Choroid plexus epithelial cell (primary cell): ENCODE measurements around the gene DAZAP2.
A peak's percentile ranks its signal among the peaks of the same experiment; 100 is the strongest.

ENCODE experiments used
- DNase-seq: peaks from one replicate; pipeline ENCODE4 v3.0.0-alpha.2; 2010; ENCODE audit warnings: low read depth
- H3K4me3 ChIP-seq: 2 replicates; pipeline ENCODE4 v1.5.1; 2011; ENCODE audit warnings: low read depth, mild to moderate bottlenecking, control low read depth, low read length, moderate library complexity
- CTCF ChIP-seq: conservative IDR thresholded peaks from 2 replicates; pipeline ENCODE4 v1.5.1; 2011; ENCODE audit warnings: low read depth, mild to moderate bottlenecking, control low read depth, inconsistent platforms, low read length, moderate library complexity

Gene DAZAP2

GRCh38 chr12:51238037-51238509 is 553 bp upstream of the DAZAP2 start:
- peak overlapping the region; percentile 100 for H3K4me3 ChIP-seq
- peak; percentile 13 for DNase-seq
- TF ChIP-seq CTCF, result no peak

DNA sequence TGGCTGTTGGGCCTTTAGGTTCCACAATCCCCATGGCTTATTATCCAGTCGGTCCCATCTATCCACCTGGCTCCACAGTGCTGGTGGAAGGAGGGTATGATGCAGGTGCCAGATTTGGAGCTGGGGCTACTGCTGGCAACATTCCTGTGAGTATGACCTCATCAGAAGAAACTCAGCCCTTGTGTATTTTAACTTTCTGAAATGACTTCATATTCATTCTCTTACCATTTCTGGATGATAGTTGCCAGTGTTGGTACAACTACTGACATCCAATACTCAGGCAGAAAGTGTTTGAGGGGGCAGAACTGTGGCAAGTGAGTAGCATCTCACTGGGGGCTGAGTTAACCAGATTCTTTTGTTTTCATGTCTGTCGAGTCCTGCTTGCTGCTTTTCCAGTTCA is 2.3 kb downstream of the DAZAP2 start:
- peak; percentile 35 for DNase-seq
- H3K4me3 ChIP-seq, result no peak overlapping the region
- TF ChIP-seq CTCF, result no peak

GRCh38 chr12:51242120-51242519 is 3.5 kb downstream of the DAZAP2 start:
- H3K4me3 ChIP-seq, result no peak overlapping the region
- no peak for TF ChIP-seq CTCF
- DNase-seq, result no peak

DNA sequence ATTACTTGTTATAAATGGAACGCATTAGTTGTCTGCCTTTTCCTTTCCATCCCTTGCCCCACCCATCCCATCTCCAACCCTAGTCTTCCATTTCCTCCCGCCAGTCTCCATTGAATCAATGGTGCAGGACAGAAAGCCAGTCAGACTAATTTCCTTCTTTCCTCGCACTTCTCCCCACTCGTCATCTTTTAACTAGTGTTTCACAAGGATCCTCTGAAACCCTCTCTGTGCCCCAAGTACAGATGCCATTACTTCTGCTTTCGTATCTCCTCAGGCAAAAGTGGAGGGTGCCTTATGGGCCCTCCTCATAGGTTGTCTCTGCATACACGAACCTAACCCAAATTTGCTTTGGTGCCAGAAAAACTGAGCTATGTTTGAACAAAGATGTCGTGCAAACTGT is 4.2 kb downstream of the DAZAP2 start:
- TF ChIP-seq CTCF, result no peak
- DNase-seq, result no peak
- H3K4me3 ChIP-seq, result no peak overlapping the region

DNA sequence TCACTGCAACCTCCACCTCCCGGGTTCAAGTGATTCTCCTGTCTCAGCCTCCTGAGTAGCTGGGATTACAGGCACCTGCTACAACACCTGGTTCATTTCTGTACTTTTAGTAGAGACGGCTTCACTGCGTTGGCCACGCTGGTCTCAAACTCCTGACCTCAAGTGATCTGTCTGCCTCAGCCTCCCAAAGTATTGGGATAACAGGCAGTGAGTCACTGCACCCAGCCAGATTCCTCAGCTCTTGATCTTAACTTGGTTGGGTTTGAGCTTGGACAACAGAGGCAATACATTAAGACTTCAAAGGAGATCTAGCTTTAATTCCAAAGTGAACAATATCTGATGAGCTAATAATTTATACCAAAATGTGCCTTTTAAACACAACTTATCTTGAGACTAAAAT is 5.6 kb downstream of the DAZAP2 start:
- H3K4me3 ChIP-seq, result no peak overlapping the region
- no peak for TF ChIP-seq CTCF
- DNase-seq, result peak; percentile 32

DNA sequence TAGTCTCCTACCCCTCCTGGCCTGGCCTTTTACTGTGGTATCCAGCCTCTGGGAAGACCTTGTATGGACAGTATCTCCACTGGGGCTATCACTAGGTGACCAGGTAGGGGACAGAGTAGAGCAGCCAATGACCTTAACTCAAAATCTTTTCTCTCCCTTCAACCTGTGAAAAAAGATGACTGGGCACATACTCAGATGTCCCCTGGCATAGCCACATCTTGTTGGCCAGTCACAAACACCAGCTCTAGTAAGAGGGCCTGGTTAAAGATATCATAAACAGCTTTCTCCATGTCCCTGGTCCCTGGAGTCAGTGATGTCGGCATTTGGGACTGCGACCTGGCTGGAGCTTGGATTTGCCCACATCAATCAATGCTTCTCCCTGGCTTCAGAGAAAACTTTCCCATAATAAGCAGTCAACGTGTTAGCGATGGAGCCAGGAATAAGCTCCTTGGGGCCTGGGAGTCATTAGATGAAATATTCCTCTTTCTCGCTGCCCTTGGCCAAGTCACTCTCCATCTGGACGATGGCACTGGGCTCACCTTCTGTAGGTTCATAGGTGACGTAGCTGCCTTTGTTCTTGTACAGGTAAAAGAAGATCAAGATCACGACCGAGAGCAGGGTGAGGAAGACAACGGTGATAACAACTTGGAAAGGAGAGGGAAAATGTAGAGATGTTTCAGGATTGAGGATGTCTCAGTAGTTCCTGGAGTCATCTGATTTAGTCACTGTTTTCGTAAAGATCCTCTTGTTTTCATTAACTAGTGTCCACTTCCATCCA is 7.0 kb downstream of the DAZAP2 start:
- no peak overlapping the region for H3K4me3 ChIP-seq
- no peak for TF ChIP-seq CTCF
- no peak for DNase-seq
